HCT116 (cell line): Measurements from ENCODE around the gene MYO1A. TPM values are rescaled to one million over a fixed set of nuclear protein-coding genes. Genes with fewer than 3 reads are reported as not detected.

Experiments used
- ATAC-seq: fragments of 200-7000 bp; cut with Tn5 transposase; 2 replicates; pipeline ENCODE4 v1.9.1; 2020; ENCODE audit warnings: mild to moderate bottlenecking, moderate library complexity
- BruUV-seq: library from RNA; stranded (reverse); fragments of 400-500 nt; replicated peaks from 2 replicates; lab custom pipeline; 2021; lab: Mats Ljungman, UMichigan
- CTCF ChIA-PET: fragments of 300-600 bp; sonication (Branson Sonifier 250); formaldehyde crosslinking; loops from one replicate; lab custom pipeline; 2021; ENCODE audit warnings: antibody characterized with exemption; lab: Charles Lee
- POLR2A ChIA-PET: fragments of 300-600, 350-600 bp; sonication (Branson Sonifier 250); formaldehyde crosslinking; loops from one replicate; lab custom pipeline; 2021; ENCODE audit warnings: antibody characterized with exemption; lab: Charles Lee
- RAD21 ChIA-PET, 2 experiments: fragments of 300-600 bp; sonication (Branson Sonifier 250); formaldehyde crosslinking; loops; one replicate each; lab custom pipeline; 2023; ENCODE audit warnings: low total read pairs in 2 of 2; ENCODE audit not compliant: uncharacterized antibody in 2 of 2, unreplicated experiment in 2 of 2, low non-redundant PET in 1 of 2; lab: Charles Lee
- DNase-seq: peaks from one replicate; pipeline ENCODE4 v3.0.0-alpha.2; 2010; ENCODE audit warnings: low read depth, low spot score
- H2AFZ ChIP-seq: fragments of 200-600 bp; shearing (Covaris generic), sonication (generic); 2 replicates; pipeline ENCODE4 v1.6.1; 2017; ENCODE audit warnings: low read depth, mixed run types, mixed read lengths, antibody characterized with exemption, low read length; ENCODE audit not compliant: poor library complexity, severe bottlenecking
- H3K27ac ChIP-seq: 2 replicates; pipeline ENCODE4 v1.5.1; 2012; ENCODE audit warnings: low read depth, low read length
- H3K27me3 ChIP-seq: fragments of 200-600 bp; sonication (generic); 2 replicates; pipeline ENCODE4 v1.6.1; 2016; ENCODE audit warnings: mixed run types, low read length, mixed read lengths; ENCODE audit not compliant: insufficient read depth
- H3K36me3 ChIP-seq, 2 experiments: fragments of 200-500 bp in 1 of 2; fragments of 200-600 bp in 1 of 2; sonication (Bioruptor generic) in 1 of 2; sonication (generic) in 1 of 2; 2 replicates each; pipeline versions ENCODE4 v1.5.1 to v1.6.1; 2014 to 2016; ENCODE audit warnings: low read length in 2 of 2, inconsistent platforms in 1 of 2, mixed read lengths in 1 of 2, mixed run types in 1 of 2; ENCODE audit not compliant: insufficient read depth in 2 of 2, control insufficient read depth in 1 of 2
- H3K4me1 ChIP-seq, 2 experiments: fragments of 200-600 bp in 1 of 2; sonication (generic) in 1 of 2; 2 replicates each; pipeline versions ENCODE4 v1.5.1 to v1.6.1; 2012 to 2017; ENCODE audit warnings: low read length in 2 of 2, inconsistent platforms in 1 of 2, mild to moderate bottlenecking in 1 of 2, mixed read lengths in 1 of 2, mixed run types in 1 of 2, moderate library complexity in 1 of 2; ENCODE audit not compliant: insufficient read depth in 2 of 2, control insufficient read depth in 1 of 2
- H3K4me2 ChIP-seq: fragments of 200-600 bp; sonication (generic); 2 replicates; pipeline ENCODE4 v1.6.1; 2017; ENCODE audit warnings: mixed run types, low read length, mixed read lengths
- H3K4me3 ChIP-seq, 2 experiments: fragments of 200-600 bp in 1 of 2; sonication (generic) in 1 of 2; replicated peaks in 1 of 2; 2 replicates each; pipeline ENCODE4 v1.5.1; 2011 to 2016; ENCODE audit warnings: low read length in 2 of 2, control low read depth in 1 of 2, low read depth in 1 of 2, mild to moderate bottlenecking in 1 of 2, mixed read lengths in 1 of 2, mixed run types in 1 of 2
- H3K79me2 ChIP-seq: fragments of 200-600 bp; sonication (generic); 2 replicates; pipeline ENCODE4 v1.6.1; 2017; ENCODE audit warnings: mild to moderate bottlenecking, mixed run types, low read length, moderate library complexity, mixed read lengths; ENCODE audit not compliant: insufficient read depth
- H3K9ac ChIP-seq: fragments of 200-600 bp; sonication (generic); 2 replicates; pipeline ENCODE4 v1.6.1; 2016; ENCODE audit warnings: low read length, mixed read lengths
- H3K9me2 ChIP-seq: fragments of 200-600 bp; sonication (generic), shearing (Covaris generic); 2 replicates; pipeline ENCODE4 v1.6.1; 2017; ENCODE audit warnings: mixed run types, mild to moderate bottlenecking, moderate library complexity; ENCODE audit not compliant: insufficient read depth
- H3K9me3 ChIP-seq, 2 experiments: fragments of 200-500 bp in 1 of 2; fragments of 200-600 bp in 1 of 2; sonication (Bioruptor generic) in 1 of 2; sonication (generic) in 1 of 2; 2 replicates each; pipeline ENCODE4 v1.6.1; 2014 to 2017; ENCODE audit warnings: low read length in 2 of 2, mixed read lengths in 2 of 2, inconsistent platforms in 1 of 2, low read depth in 1 of 2, mild to moderate bottlenecking in 1 of 2, mixed run types in 1 of 2, moderate library complexity in 1 of 2; ENCODE audit not compliant: control insufficient read depth in 1 of 2, insufficient read depth in 1 of 2
- H4K20me1 ChIP-seq: fragments of 200-600 bp; sonication (generic), shearing (Covaris generic); 2 replicates; pipeline ENCODE4 v1.6.1; 2017; ENCODE audit warnings: mixed run types, mild to moderate bottlenecking, moderate library complexity; ENCODE audit not compliant: insufficient read depth
- CEBPB ChIP-seq: IDR thresholded peaks from 2 replicates; pipeline ENCODE4 v1.6.1; 2012; ENCODE audit warnings: low read depth
- ELF1 ChIP-seq: IDR thresholded peaks from 2 replicates; pipeline ENCODE4 v1.6.1; 2012; ENCODE audit warnings: low read depth, borderline replicate concordance
- EZH2 ChIP-seq: fragments of 200-600 bp; sonication (generic); IDR thresholded peaks from 2 replicates; pipeline ENCODE4 v1.6.1; 2017; ENCODE audit warnings: antibody characterized with exemption, mixed run types
- JUND ChIP-seq: IDR thresholded peaks from 2 replicates; pipeline ENCODE4 v1.6.1; 2012
- POLR2A ChIP-seq: IDR thresholded peaks from 2 replicates; pipeline ENCODE4 v1.7.0; 2011; ENCODE audit warnings: borderline replicate concordance; ENCODE audit not compliant: insufficient read depth, insufficient read length; ENCODE audit errors: extremely low read depth
- POLR2AphosphoS5 ChIP-seq: IDR thresholded peaks from 2 replicates; pipeline ENCODE4 v1.6.1; 2011; ENCODE audit warnings: mild to moderate bottlenecking, low read depth, low read length, moderate library complexity
- SIN3A ChIP-seq: IDR thresholded peaks from 2 replicates; pipeline ENCODE4 v1.6.1; 2012; ENCODE audit warnings: low read depth
- SP1 ChIP-seq: IDR thresholded peaks from 2 replicates; pipeline ENCODE4 v1.6.1; 2012; ENCODE audit warnings: low read depth
- TCF7L2 ChIP-seq: IDR thresholded peaks from 2 replicates; pipeline ENCODE4 v1.7.0; 2011; ENCODE audit warnings: borderline replicate concordance, inconsistent platforms; ENCODE audit not compliant: insufficient read depth, insufficient read length; ENCODE audit errors: extremely low read depth
- ZFX ChIP-seq: fragments of 450-650 bp; IDR thresholded peaks from 2 replicates; pipeline ENCODE4 v1.6.1; 2017
- ZNF274 ChIP-seq: fragments of 200-500 bp; sonication (Bioruptor generic); IDR thresholded peaks from 2 replicates; pipeline ENCODE4 v1.6.1; 2014; ENCODE audit warnings: mild to moderate bottlenecking, low read depth, low read length, inconsistent platforms
- intact Hi-C: fragments of 100-400 bp; cut with micrococcal nuclease; formaldehyde crosslinking; loops from 2 replicates; pipeline ENCODE4 v1.10.0; 2022
- total RNA-seq: library from RNA; stranded (reverse); gene quantifications from one replicate; pipeline ENCODE4 v1.2.1, GENCODE V29; 2021; ENCODE audit not compliant: unreplicated experiment
- TF ChIP-seq, protein P1 (sequence below): IDR thresholded peaks from 2 replicates; pipeline ENCODE4 v1.6.1; 2012
- TF ChIP-seq, protein P2 (sequence below): IDR thresholded peaks from 2 replicates; pipeline ENCODE4 v1.6.1; 2011; ENCODE audit warnings: mild to moderate bottlenecking, low read length, moderate library complexity; ENCODE audit not compliant: insufficient replicate concordance; ENCODE audit errors: extremely low read depth

Gene MYO1A
- total RNA-seq, 1 experiment from 2014 or later: 0.76 TPM

DNA sequence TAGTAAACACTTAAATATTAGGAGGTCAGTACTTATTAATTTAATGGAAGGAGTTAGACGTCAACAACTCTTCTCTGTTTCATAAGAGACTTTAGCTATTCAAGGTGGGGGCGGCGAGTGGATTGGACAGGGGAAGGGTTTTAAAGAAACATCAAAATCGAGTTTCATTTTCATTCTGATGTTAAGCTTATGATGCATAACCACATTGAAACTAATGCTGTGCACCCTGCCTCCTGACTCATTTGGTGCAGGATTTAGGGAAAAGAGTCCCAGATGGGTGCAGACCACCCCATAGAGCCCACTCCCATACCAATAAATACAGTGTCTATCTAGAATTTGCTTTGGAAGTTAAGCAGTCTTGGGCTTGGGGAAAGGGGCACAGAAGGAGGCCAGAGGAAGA is 50.9 kb downstream of the MYO1A start:
- Histone ChIP-seq H3K9me3 (no peaks in the 10 kb centered on the region), H4K20me1 (no peaks in the 10 kb centered on the region), H3K27ac (no peak overlapping the region), H3K4me1 (peaks cover 0 to 6% of the 10 kb centered on the region in 2 experiments; a peak in 3 of 4 replicates), H3K79me2 (peaks cover 33% of the 10 kb centered on the region), H3K9ac (no peak overlapping the region), H3K4me2 (no peak overlapping the region), H3K4me3 (no peak overlapping the region), H2AFZ (no peak overlapping the region), H3K36me3 (peaks cover 21 to 27% of the 10 kb centered on the region in 2 experiments), H3K27me3 (no peaks in the 10 kb centered on the region), H3K9me2 (no peaks in the 10 kb centered on the region)
- DNase-seq (no peak), ATAC-seq (no peak)
- POLR2A ChIA-PET: no interaction called here
- TF ChIP-seq SP1: no peak
- TF ChIP-seq POLR2A: no peak
- TF ChIP-seq ZFX: no peak
- TF ChIP-seq, protein P1, sequence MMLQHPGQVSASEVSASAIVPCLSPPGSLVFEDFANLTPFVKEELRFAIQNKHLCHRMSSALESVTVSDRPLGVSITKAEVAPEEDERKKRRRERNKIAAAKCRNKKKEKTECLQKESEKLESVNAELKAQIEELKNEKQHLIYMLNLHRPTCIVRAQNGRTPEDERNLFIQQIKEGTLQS: no peak
- no peak for TF ChIP-seq ELF1
- TF ChIP-seq JUND: no peak
- TF ChIP-seq POLR2AphosphoS5: no peak
- TF ChIP-seq EZH2: no peak
- no peak for TF ChIP-seq ZNF274
- TF ChIP-seq TCF7L2: no peak
- TF ChIP-seq SIN3A: no peak
- no peak for TF ChIP-seq CEBPB
- TF ChIP-seq, protein P2, sequence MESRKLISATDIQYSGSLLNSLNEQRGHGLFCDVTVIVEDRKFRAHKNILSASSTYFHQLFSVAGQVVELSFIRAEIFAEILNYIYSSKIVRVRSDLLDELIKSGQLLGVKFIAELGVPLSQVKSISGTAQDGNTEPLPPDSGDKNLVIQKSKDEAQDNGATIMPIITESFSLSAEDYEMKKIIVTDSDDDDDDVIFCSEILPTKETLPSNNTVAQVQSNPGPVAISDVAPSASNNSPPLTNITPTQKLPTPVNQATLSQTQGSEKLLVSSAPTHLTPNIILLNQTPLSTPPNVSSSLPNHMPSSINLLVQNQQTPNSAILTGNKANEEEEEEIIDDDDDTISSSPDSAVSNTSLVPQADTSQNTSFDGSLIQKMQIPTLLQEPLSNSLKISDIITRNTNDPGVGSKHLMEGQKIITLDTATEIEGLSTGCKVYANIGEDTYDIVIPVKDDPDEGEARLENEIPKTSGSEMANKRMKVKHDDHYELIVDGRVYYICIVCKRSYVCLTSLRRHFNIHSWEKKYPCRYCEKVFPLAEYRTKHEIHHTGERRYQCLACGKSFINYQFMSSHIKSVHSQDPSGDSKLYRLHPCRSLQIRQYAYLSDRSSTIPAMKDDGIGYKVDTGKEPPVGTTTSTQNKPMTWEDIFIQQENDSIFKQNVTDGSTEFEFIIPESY: no peak
- BruUV-seq: no TSS peak
- RAD21 ChIA-PET: no interaction called here
- intact Hi-C loops: no loop called here
- CTCF ChIA-PET: no interaction called here
